SU-DHL-6 (cell line): ENCODE measurements around the gene ISOC1.

Experiments used
- H2AFZ ChIP-seq: fragments of 200-600 bp; sonication (generic); 2 replicates; pipeline ENCODE4 v1.6.1; 2014; ENCODE audit warnings: low read depth, mild to moderate bottlenecking, moderate library complexity, mixed read lengths, antibody characterized with exemption, low read length; ENCODE audit not compliant: severe bottlenecking
- H3F3A ChIP-seq: fragments of 200-600 bp; shearing (Covaris generic); 2 replicates; pipeline ENCODE4 v1.6.0; 2016; ENCODE audit warnings: antibody characterized with exemption, mild to moderate bottlenecking; ENCODE audit not compliant: insufficient read depth
- H3K27ac ChIP-seq: fragments of 200-600 bp; sonication (generic); 2 replicates; pipeline ENCODE4 v1.5.1; 2016; ENCODE audit warnings: low read depth, mild to moderate bottlenecking, low read length, moderate library complexity, mixed read lengths
- H3K27me3 ChIP-seq: fragments of 200-600 bp; sonication (generic), shearing (Covaris generic); 2 replicates; pipeline ENCODE4 v1.6.0; 2014; ENCODE audit warnings: mild to moderate bottlenecking, low read length
- H3K36me3 ChIP-seq: fragments of 200-600 bp; sonication (generic); 2 replicates; pipeline ENCODE4 v1.6.1; 2014; ENCODE audit warnings: mild to moderate bottlenecking, low read length, mixed read lengths
- H3K4me2 ChIP-seq: fragments of 300-600, 200-600 bp; shearing (Covaris generic), sonication (generic); 2 replicates; pipeline ENCODE4 v1.6.0; 2014; ENCODE audit warnings: low read length, low read depth, mild to moderate bottlenecking; ENCODE audit not compliant: poor library complexity, severe bottlenecking
- H3K4me3 ChIP-seq: fragments of 200-600 bp; sonication (generic); 2 replicates; pipeline ENCODE4 v1.5.1; 2014; ENCODE audit warnings: antibody characterized with exemption, low read length, mild to moderate bottlenecking, mixed read lengths; ENCODE audit not compliant: insufficient read depth, poor library complexity, severe bottlenecking
- H3K79me2 ChIP-seq: fragments of 200-600 bp; sonication (generic); 2 replicates; pipeline ENCODE4 v1.6.1; 2014; ENCODE audit warnings: mild to moderate bottlenecking, low read length, moderate library complexity; ENCODE audit not compliant: insufficient read depth
- H3K9ac ChIP-seq: fragments of 200-600 bp; sonication (generic); 2 replicates; pipeline ENCODE4 v1.7.0; 2014; ENCODE audit warnings: mild to moderate bottlenecking, low read length
- H3K9me2 ChIP-seq: fragments of 200-600 bp; sonication (generic); replicated peaks from 2 replicates; pipeline ENCODE4 v1.6.1; 2014; ENCODE audit warnings: low read length; ENCODE audit not compliant: insufficient read depth
- H3K9me3 ChIP-seq: fragments of 200-600 bp; sonication (generic); 2 replicates; pipeline ENCODE4 v1.6.1; 2014; ENCODE audit warnings: low read length, mixed read lengths; ENCODE audit not compliant: insufficient read depth
- H4K20me1 ChIP-seq: fragments of 200-600 bp; sonication (generic); 2 replicates; pipeline ENCODE4 v1.6.1; 2014; ENCODE audit warnings: low read depth, mild to moderate bottlenecking, antibody characterized with exemption, low read length, moderate library complexity, mixed read lengths
- CTCF ChIP-seq: fragments of 200-600 bp; sonication (generic); IDR thresholded peaks from one replicate; pipeline ENCODE4 v1.5.1; 2017; ENCODE audit warnings: antibody characterized with exemption, mild to moderate bottlenecking, low read length, moderate library complexity; ENCODE audit not compliant: insufficient read depth, poor library complexity, severe bottlenecking
- EZH2phosphoT487 ChIP-seq: fragments of 200-600 bp; sonication (generic), shearing (Covaris generic); conservative IDR thresholded peaks from 2 replicates; pipeline ENCODE4 v1.6.1; 2018; ENCODE audit warnings: mild to moderate bottlenecking, antibody characterized with exemption, low read length, moderate library complexity, mixed read lengths

ISOC1 gene

GRCh38 chr5:129097498-129098296 lies 3.1 kb downstream of the ISOC1 start:
- Histone ChIP-seq H3K4me3 (no peak overlapping the region), H4K20me1 (peaks cover 2% of the 10 kb centered on the region; the same call in 1 of the 2 replicates), H3K9ac (no peak overlapping the region), H3K79me2 (peaks cover 8% of the 10 kb centered on the region; the same call in 1 of the 2 replicates), H3F3A (no peaks in the 10 kb centered on the region), H2AFZ (no peak overlapping the region), H3K36me3 (no peaks in the 10 kb centered on the region), H3K9me3 (no peaks in the 10 kb centered on the region), H3K9me2 (no peaks in the 10 kb centered on the region), H3K4me2 (no peak overlapping the region), H3K27ac (no peak overlapping the region), H3K27me3 (no peaks in the 10 kb centered on the region)
- TF ChIP-seq EZH2phosphoT487 (no peak), CTCF (no peak)

GRCh38 chr5:129098488-129099183 lies 4.1 kb downstream of the ISOC1 start:
- no peak overlapping the region for H3K27ac ChIP-seq
- no peak overlapping the region for H3K4me2 ChIP-seq

GRCh38 chr5:129099184-129099569 lies 4.6 kb downstream of the ISOC1 start:
- H3K27me3 ChIP-seq, result no peaks in the 10 kb centered on the region
- H2AFZ ChIP-seq, result no peak overlapping the region
- H3K36me3 ChIP-seq, result no peaks in the 10 kb centered on the region
- peaks cover 8% of the 10 kb centered on the region; the same call in 1 of the 2 replicates for H3K79me2 ChIP-seq
- no peak overlapping the region for H3K4me2 ChIP-seq
- no peaks in the 10 kb centered on the region for H3K9me3 ChIP-seq
- no peaks in the 10 kb centered on the region for H3F3A ChIP-seq
- no peak overlapping the region for H3K9ac ChIP-seq
- H3K27ac ChIP-seq, result no peak overlapping the region
- H4K20me1 ChIP-seq, result peaks cover 3% of the 10 kb centered on the region; the same call in 1 of the 2 replicates
- TF ChIP-seq CTCF, result no peak
- H3K4me3 ChIP-seq, result no peak overlapping the region
- no peaks in the 10 kb centered on the region for H3K9me2 ChIP-seq

More at GRCh38 chr5:129098488-129099183, 4.1 kb downstream of the ISOC1 start:
- H4K20me1 ChIP-seq, result peaks cover 3% of the 10 kb centered on the region; the same call in 1 of the 2 replicates
- H3K9ac ChIP-seq, result no peak overlapping the region
- peaks cover 8% of the 10 kb centered on the region; the same call in 1 of the 2 replicates for H3K79me2 ChIP-seq
- no peak overlapping the region for H3K4me3 ChIP-seq
- no peak for TF ChIP-seq EZH2phosphoT487
- no peak for TF ChIP-seq CTCF
- H2AFZ ChIP-seq, result no peak overlapping the region
- H3K9me2 ChIP-seq, result no peaks in the 10 kb centered on the region
- no peaks in the 10 kb centered on the region for H3K9me3 ChIP-seq
- no peaks in the 10 kb centered on the region for H3K36me3 ChIP-seq
- H3K27me3 ChIP-seq, result no peaks in the 10 kb centered on the region
- no peaks in the 10 kb centered on the region for H3F3A ChIP-seq
